ENCODE measurements around the gene CXCL13. TPM values are rescaled to one million over a fixed set of nuclear protein-coding genes. Genes with fewer than 3 reads are reported as not detected.

CXCL13 gene
- polyA plus RNA-seq, 2 of the 4 experiments (the other 2 are of a cell fraction), result not detected

DNA sequence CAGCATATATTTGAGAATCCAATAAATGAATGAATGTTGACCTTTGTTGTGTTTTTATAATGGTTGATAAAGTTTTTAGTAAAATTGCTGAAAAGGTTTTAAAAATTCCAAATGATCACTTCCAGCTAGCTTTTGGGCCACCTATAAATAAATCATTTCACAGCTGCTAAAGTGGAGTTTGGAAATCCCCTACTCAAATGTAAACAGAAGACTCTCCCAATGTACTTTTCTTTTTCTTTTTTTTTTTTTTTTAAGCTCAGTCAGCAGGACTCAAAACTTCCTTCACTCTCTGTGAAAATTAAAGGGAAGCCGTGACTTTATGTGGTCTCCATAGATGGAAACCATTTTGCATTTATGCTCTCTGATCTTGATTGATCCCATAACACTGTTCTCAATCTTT, 45.2 kb downstream of the CXCL13 start:
- Histone ChIP-seq H3K4me1 (no peaks in the 10 kb centered on the region), H3K9me3 (0 out of 3 replicates have a peak, but pooled peaks cover 4% of the 10 kb centered on the region), H3K4me2 (no peak overlapping the region), H3K4me3 (no peak overlapping the region), H3K27ac (no peak overlapping the region)
- no peak for ATAC-seq
- 83% methylated on average over 1 of the region's 1 CpG for WGBS (ENCODE audit: missing lambda C conversion rate)
- TF ChIP-seq HDAC2 (IDR thresholded peaks at IDR 0.05) (no peak), BHLHE40 (IDR thresholded peaks at IDR 0.05; ENCODE audit: low read depth, low read length) (no peak), RFX5 (IDR thresholded peaks at IDR 0.05) (no peak), JUN (IDR thresholded peaks at IDR 0.05) (no peak), SREBF2 (IDR thresholded peaks at IDR 0.05) (no peak), JUNB (IDR thresholded peaks at IDR 0.05) (no peak), SMC3 (IDR thresholded peaks at IDR 0.05) (no peak), EP300 (IDR thresholded peaks at IDR 0.05) (no peak), ZNF302 (CRISPR knock-in tag; IDR thresholded peaks at IDR 0.05) (no peak), RCOR1 (IDR thresholded peaks at IDR 0.05; ENCODE audit: low read depth, low read length) (no peak), ESRRA (IDR thresholded peaks at IDR 0.05; ENCODE audit: borderline replicate concordance, low read length) (no peak), MAZ (IDR thresholded peaks at IDR 0.05; ENCODE audit: borderline replicate concordance, low read depth, low read length) (no peak), KDM5A (IDR thresholded peaks at IDR 0.05) (no peak), KDM1A (IDR thresholded peaks at IDR 0.05; ENCODE audit: low read depth) (no peak), EHMT2 (IDR thresholded peaks at IDR 0.05; ENCODE audit: low read depth) (no peak)
- TF ChIP-seq, protein P1, sequence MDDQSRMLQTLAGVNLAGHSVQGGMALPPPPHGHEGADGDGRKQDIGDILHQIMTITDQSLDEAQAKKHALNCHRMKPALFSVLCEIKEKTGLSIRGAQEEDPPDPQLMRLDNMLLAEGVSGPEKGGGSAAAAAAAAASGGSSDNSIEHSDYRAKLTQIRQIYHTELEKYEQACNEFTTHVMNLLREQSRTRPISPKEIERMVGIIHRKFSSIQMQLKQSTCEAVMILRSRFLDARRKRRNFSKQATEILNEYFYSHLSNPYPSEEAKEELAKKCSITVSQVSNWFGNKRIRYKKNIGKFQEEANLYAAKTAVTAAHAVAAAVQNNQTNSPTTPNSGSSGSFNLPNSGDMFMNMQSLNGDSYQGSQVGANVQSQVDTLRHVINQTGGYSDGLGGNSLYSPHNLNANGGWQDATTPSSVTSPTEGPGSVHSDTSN (IDR thresholded peaks at IDR 0.05), result no peak
- TF ChIP-seq, protein P2, sequence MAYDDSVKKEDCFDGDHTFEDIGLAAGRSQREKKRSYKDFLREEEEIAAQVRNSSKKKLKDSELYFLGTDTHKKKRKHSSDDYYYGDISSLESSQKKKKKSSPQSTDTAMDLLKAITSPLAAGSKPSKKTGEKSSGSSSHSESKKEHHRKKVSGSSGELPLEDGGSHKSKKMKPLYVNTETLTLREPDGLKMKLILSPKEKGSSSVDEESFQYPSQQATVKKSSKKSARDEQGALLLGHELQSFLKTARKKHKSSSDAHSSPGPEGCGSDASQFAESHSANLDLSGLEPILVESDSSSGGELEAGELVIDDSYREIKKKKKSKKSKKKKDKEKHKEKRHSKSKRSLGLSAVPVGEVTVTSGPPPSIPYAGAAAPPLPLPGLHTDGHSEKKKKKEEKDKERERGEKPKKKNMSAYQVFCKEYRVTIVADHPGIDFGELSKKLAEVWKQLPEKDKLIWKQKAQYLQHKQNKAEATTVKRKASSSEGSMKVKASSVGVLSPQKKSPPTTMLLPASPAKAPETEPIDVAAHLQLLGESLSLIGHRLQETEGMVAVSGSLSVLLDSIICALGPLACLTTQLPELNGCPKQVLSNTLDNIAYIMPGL (CRISPR knock-in tag; IDR thresholded peaks at IDR 0.05; ENCODE audit: borderline replicate concordance), result no peak
- TF ChIP-seq, protein P3, sequence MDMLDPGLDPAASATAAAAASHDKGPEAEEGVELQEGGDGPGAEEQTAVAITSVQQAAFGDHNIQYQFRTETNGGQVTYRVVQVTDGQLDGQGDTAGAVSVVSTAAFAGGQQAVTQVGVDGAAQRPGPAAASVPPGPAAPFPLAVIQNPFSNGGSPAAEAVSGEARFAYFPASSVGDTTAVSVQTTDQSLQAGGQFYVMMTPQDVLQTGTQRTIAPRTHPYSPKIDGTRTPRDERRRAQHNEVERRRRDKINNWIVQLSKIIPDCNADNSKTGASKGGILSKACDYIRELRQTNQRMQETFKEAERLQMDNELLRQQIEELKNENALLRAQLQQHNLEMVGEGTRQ (IDR thresholded peaks at IDR 0.05), result no peak
- POLR2A ChIA-PET, result no interaction called here
- CTCF ChIA-PET, result interaction anchor here (0.7 to 1.0 kb wide), 2 partner anchors 9 to 49 kb away, joined by 4 to 6 read pairs; no protein-coding TSS in a partner anchor
- DNase-seq (ENCODE audit: low read depth in 1 of 2, low spot score in 1 of 2), result no peak
- no peak for FAIRE-seq

DNA sequence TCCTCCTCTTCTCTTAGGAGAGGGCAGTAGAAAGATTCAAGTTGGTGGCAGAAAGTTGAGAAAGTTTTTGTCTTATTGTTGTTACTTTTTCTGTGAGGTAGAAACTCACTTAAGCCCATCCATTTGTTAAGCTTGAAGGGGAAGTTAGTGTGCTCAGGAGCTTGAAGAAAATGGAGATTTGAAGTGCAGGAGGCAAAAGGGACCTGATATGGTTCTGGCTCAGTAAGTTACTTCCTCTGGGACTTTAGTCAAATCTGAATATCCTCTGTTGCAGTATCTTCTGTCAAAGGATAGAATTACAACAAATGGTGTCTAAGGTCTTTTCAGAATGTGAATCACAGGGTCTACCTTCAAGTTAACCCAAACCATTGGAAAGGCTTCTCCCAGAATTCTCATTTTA, 46.2 kb downstream of the CXCL13 start:
- no peak for DNase-seq (ENCODE audit: low read depth in 1 of 2, low spot score in 1 of 2)
- no peak for TF ChIP-seq FOXS1 (CRISPR knock-in tag; IDR thresholded peaks at IDR 0.05)
- TF ChIP-seq, protein P1 (IDR thresholded peaks at IDR 0.05), result no peak
- no peak for TF ChIP-seq SMC3 (IDR thresholded peaks at IDR 0.05)
- TF ChIP-seq NPAS2 (CRISPR knock-in tag; IDR thresholded peaks at IDR 0.05; ENCODE audit: borderline replicate concordance), result no peak
- no peak for TF ChIP-seq RCOR1 (IDR thresholded peaks at IDR 0.05; ENCODE audit: low read depth, low read length)
- TF ChIP-seq, protein P4, sequence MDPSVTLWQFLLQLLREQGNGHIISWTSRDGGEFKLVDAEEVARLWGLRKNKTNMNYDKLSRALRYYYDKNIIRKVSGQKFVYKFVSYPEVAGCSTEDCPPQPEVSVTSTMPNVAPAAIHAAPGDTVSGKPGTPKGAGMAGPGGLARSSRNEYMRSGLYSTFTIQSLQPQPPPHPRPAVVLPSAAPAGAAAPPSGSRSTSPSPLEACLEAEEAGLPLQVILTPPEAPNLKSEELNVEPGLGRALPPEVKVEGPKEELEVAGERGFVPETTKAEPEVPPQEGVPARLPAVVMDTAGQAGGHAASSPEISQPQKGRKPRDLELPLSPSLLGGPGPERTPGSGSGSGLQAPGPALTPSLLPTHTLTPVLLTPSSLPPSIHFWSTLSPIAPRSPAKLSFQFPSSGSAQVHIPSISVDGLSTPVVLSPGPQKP (IDR thresholded peaks at IDR 0.05; ENCODE audit: low read depth, low read length), result no peak
- POLR2A ChIA-PET, result no interaction called here
- ATAC-seq, result no peak
- Histone ChIP-seq H3K9me3 (no peaks in the 10 kb centered on the region), H3K4me1 (no peaks in the 10 kb centered on the region), H3K4me2 (no peak overlapping the region), H3K4me3 (no peak overlapping the region), H3K27ac (no peak overlapping the region)
- no peak for FAIRE-seq
- CTCF ChIA-PET, result interaction anchor here (1.2 kb wide), 1 partner anchor 48 kb away, joined by 4 read pairs; no protein-coding TSS in a partner anchor

Data from A549 (cell line).